Heart right ventricle (tissue), 16 donors: ENCODE measurements around the gene IYD. TPM values are rescaled to one million over a fixed set of nuclear protein-coding genes. Genes with fewer than 3 reads are reported as not detected.

ENCODE experiments used
- ATAC-seq, 8 donors: fragments of 200-7000 bp; cut with Tn5 transposase; one replicate each; pipeline ENCODE4 v1.9.1; 2020; ENCODE audit warnings: mild to moderate bottlenecking in 8 of 8, moderate library complexity in 8 of 8, moderate number of reproducible peaks in 1 of 8
- DNase-seq, 2 donors: peaks; one replicate each; pipeline ENCODE4 v3.0.0-alpha.2; 2020
- H3K27ac ChIP-seq, 10 donors: fragments of 200-600 bp; sonication (generic) in 2 of 10; one replicate each; pipeline versions ENCODE4 v1.5.0 to v1.8.0; 2020 to 2022; ENCODE audit warnings: mild to moderate bottlenecking in 3 of 10
- H3K27me3 ChIP-seq, 7 donors: fragments of 200-600 bp; one replicate each; pipeline ENCODE4 v1.8.0; 2021 to 2022; ENCODE audit warnings: mild to moderate bottlenecking in 2 of 7
- H3K36me3 ChIP-seq, 9 donors: fragments of 200-600 bp; sonication (generic) in 1 of 9; one replicate each; pipeline versions ENCODE4 v1.5.0 to v1.8.0; 2020 to 2022; ENCODE audit warnings: mild to moderate bottlenecking in 2 of 9
- H3K4me1 ChIP-seq, 9 donors: fragments of 200-600 bp; sonication (generic) in 1 of 9; one replicate each; pipeline versions ENCODE4 v1.5.0 to v1.8.0; 2020 to 2022; ENCODE audit warnings: mild to moderate bottlenecking in 4 of 9
- H3K4me3 ChIP-seq, 10 donors: fragments of 200-600 bp; sonication (generic) in 2 of 10; one replicate each; pipeline versions ENCODE4 v1.5.0 to v1.8.0; 2020 to 2022; ENCODE audit warnings: mild to moderate bottlenecking in 7 of 10, moderate library complexity in 2 of 10
- H3K9me3 ChIP-seq, 11 donors: fragments of 200-600 bp in 10 of 11; sonication (generic) in 2 of 11; one replicate each; pipeline versions ENCODE4 v1.5.0 to v1.8.0; 2013 to 2022; ENCODE audit warnings: mild to moderate bottlenecking in 2 of 11, control low read depth in 1 of 11, moderate library complexity in 1 of 11
- CTCF ChIP-seq, 9 donors: fragments of 200-600 bp; sonication (generic) in 2 of 9; IDR thresholded peaks; one replicate each; pipeline versions ENCODE4 v1.5.0 to v1.8.0; 2021 to 2022; ENCODE audit warnings: antibody characterized with exemption in 9 of 9, mild to moderate bottlenecking in 5 of 9, moderate library complexity in 1 of 9
- WGBS, 2 donors: extraction: QIAGEN DNeasy Blood & Tissue Kit; methylation state at CpG; one replicate each; pipeline ENCODE4 v1.1.7; 2013; ENCODE audit warnings: inconsistent platforms in 1 of 2; 5-methylcytosine and 5-hydroxymethylcytosine counted together
- intact Hi-C, 10 donors: fragments of 100-400 bp; cut with DNase I; formaldehyde crosslinking; loops; one replicate each; pipeline versions ENCODE4 v1.11.1 to v1.14.2; 2022
- polyA plus RNA-seq, 2 donors: library from polyadenylated mRNA; stranded (reverse); fragments of 200-250 nt; gene quantifications; one replicate each; pipeline ENCODE4 v1.2.3, GENCODE V29; 2013
- total RNA-seq, 10 donors: library from RNA; stranded (reverse); fragmentation: NEBNext Ultra II Directional in 3 of 10; extraction: Animal tissue kit (Norgen Biotek cat#: 25700) in 3 of 10; gene quantifications; one replicate each; pipeline versions ENCODE4 v1.2.1 to v1.2.4, GENCODE V29; 2021 to 2023
- donor health status: Arrhythmogenic right ventricular cardiomyopathy.
- donor health status: ischemic (EF 13 %, LVEDD 7.1; RV severe dilation, severe dysfunction).
- donor health status: healthy with polysubstance abuse.
- donor health status: DM: no; HTN: yes; CAD: no.
- donor health status: DM: no; HTN: no; CAD: no.
- donor health status: ischemic (EF 25% LVEDD 6.9; RV normal size, moderate dysfunction).
- donor health status: ischemic (EF 25% LVEDD 5.7; RV mildly dilated, moderate dysfunction).
- donor health status: healthy.
- donor health status: DM: yes; HTN: yes; CAD: no.
- donor health status: Ischemic cardiomyopathy.
- donor health status: ischemic (EF 35%, LVEDD 5.7; RV mildly dilated, moderate dysfunction).
- donor health status: nonischemic (EF 11% LVEDD 7.7; RV severe dilation, severe dysfunction).
- donor health status: DM: yes; HTN: yes; CAD: no.
- donor health status: PGD.
- donor health status: ischemic (EF 29% LVEDD 5.4; RV normal size, mild dysfunction).
- donor health status: nonischemic (EF 23%, LVEDD 6.1; RV moderate dilation, normal function).

The IYD gene
- total and polyA plus RNA-seq, 12 donors: not detected

GRCh38 chr6:150334790-150335783 is 33.7 kb upstream of the IYD start:
- H3K4me3 ChIP-seq: no peak overlapping the region
- no peaks in the 10 kb centered on the region for H3K4me1 ChIP-seq
- ATAC-seq: peak in 3 of 8 donors; percentile 33 to 59 (median 37)
- peak; percentile 57 to 91 (median 86) for TF ChIP-seq CTCF (IDR thresholded peaks at IDR 0.05)
- peak in 1 of 2 donors; percentile 51 for DNase-seq
- WGBS, 2 donors: 68 to 74% methylated on average over 7 of the region's 7 CpGs
- H3K9me3 ChIP-seq: no peaks in the 10 kb centered on the region
- intact Hi-C loops: loop anchor here (1.0 to 10.0 kb wide), 6 partner anchors 60 to 400 kb away; partner anchors contain the start of gene PPP1R14C (in 1 of the 10)
- no peak overlapping the region for H3K27ac ChIP-seq
- H3K27me3 ChIP-seq: peaks cover 0 to 4% (median 0%) of the 10 kb centered on the region in 7 donors
- no peaks in the 10 kb centered on the region for H3K36me3 ChIP-seq

- H3K9me3 ChIP-seq: no peaks in the 10 kb centered on the region
- H3K36me3 ChIP-seq: no peaks in the 10 kb centered on the region
- H3K4me3 ChIP-seq: no peak overlapping the region
- no peak for TF ChIP-seq CTCF (IDR thresholded peaks at IDR 0.05)
- WGBS, 2 donors: 53 to 59% methylated on average over 4 of the region's 4 CpGs
- no peak overlapping the region for H3K27ac ChIP-seq
- intact Hi-C loops: loop anchor here in 2 of 10 donors (10.0 kb wide), 2 partner anchors 59 to 401 kb away; no protein-coding TSS in a partner anchor
- ATAC-seq (no peak), DNase-seq (no peak)
- peaks cover 0 to 7% (median 0%) of the 10 kb centered on the region in 7 donors for H3K27me3 ChIP-seq
- no peaks in the 10 kb centered on the region for H3K4me1 ChIP-seq
Observed at GRCh38 chr6:150336299-150336698, 32.5 kb upstream of the IYD start.

GRCh38 chr6:150336708-150337107 is 32.1 kb upstream of the IYD start:
- no peak overlapping the region for H3K4me3 ChIP-seq
- TF ChIP-seq CTCF (IDR thresholded peaks at IDR 0.05): no peak
- H3K9me3 ChIP-seq: no peaks in the 10 kb centered on the region
- H3K27me3 ChIP-seq: peaks cover 0 to 8% (median 0%) of the 10 kb centered on the region in 7 donors
- intact Hi-C loops: loop anchor here in 2 of 10 donors (10.0 kb wide), 2 partner anchors 58 to 402 kb away; no protein-coding TSS in a partner anchor
- DNase-seq: no peak
- 84 to 89% methylated on average over 2 of the region's 2 CpGs for WGBS, 2 donors
- H3K36me3 ChIP-seq: no peaks in the 10 kb centered on the region
- ATAC-seq: no peak
- H3K27ac ChIP-seq: no peak overlapping the region
- H3K4me1 ChIP-seq: no peaks in the 10 kb centered on the region

GRCh38 chr6:150342126-150342525 is 26.7 kb upstream of the IYD start:
- Histone ChIP-seq H3K4me3 (no peak overlapping the region), H3K4me1 (no peaks in the 10 kb centered on the region), H3K27ac (no peak overlapping the region), H3K36me3 (no peaks in the 10 kb centered on the region), H3K27me3 (peaks cover 0 to 8% (median 0%) of the 10 kb centered on the region in 7 donors), H3K9me3 (no peaks in the 10 kb centered on the region)
- TF ChIP-seq CTCF (IDR thresholded peaks at IDR 0.05): no peak
- ATAC-seq (no peak), DNase-seq (no peak)
- 91 to 95% methylated on average over 2 of the region's 2 CpGs for WGBS, 2 donors
- intact Hi-C loops: loop anchor here in 1 of 10 donors (10.0 kb wide), 1 partner anchor 53 kb away; no protein-coding TSS in a partner anchor
